ENCODE measurements around the gene JCAD. TPM values are rescaled to one million over a fixed set of nuclear protein-coding genes. Genes with fewer than 3 reads are reported as not detected.
A peak's percentile ranks its signal among the peaks of the same experiment; 100 is the strongest.

JCAD gene
- total and polyA plus RNA-seq, 9 of the 15 experiments (the other 6 are each of a cell fraction or from before 2014, with no cell fraction given): not detected

GRCh38 chr10:30070001-30070685 is 10.8 kb upstream of the JCAD start (continued):
- TF ChIP-seq MBD1 (CRISPR knock-in tag; IDR thresholded peaks at IDR 0.05): no peak
- TF ChIP-seq SMAD1 (IDR thresholded peaks at IDR 0.05; ENCODE audit: low read depth, low read length, partially characterized antibody): no peak
- TF ChIP-seq MCM3 (IDR thresholded peaks at IDR 0.05): no peak
- no peak for TF ChIP-seq ZBTB34 (CRISPR knock-in tag; IDR thresholded peaks at IDR 0.05)
- TF ChIP-seq, protein P1, sequence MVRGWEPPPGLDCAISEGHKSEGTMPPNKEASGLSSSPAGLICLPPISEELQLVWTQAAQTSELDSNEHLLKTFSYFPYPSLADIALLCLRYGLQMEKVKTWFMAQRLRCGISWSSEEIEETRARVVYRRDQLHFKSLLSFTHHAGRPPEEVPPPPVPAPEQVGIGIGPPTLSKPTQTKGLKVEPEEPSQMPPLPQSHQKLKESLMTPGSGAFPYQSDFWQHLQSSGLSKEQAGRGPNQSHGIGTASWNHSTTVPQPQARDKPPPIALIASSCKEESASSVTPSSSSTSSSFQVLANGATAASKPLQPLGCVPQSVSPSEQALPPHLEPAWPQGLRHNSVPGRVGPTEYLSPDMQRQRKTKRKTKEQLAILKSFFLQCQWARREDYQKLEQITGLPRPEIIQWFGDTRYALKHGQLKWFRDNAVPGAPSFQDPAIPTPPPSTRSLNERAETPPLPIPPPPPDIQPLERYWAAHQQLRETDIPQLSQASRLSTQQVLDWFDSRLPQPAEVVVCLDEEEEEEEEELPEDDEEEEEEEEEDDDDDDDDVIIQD (CRISPR knock-in tag; IDR thresholded peaks at IDR 0.05): no peak
- no peak for TF ChIP-seq ZBTB1 (CRISPR knock-in tag; IDR thresholded peaks at IDR 0.05; ENCODE audit: borderline replicate concordance, low read depth)
- TF ChIP-seq RB1 (IDR thresholded peaks at IDR 0.05; ENCODE audit: low read depth): no peak
- TF ChIP-seq ZNF778 (CRISPR knock-in tag; IDR thresholded peaks at IDR 0.05): no peak
- TF ChIP-seq ZC3H8 (IDR thresholded peaks at IDR 0.05): no peak
- TF ChIP-seq CBFA2T2 (conservative IDR thresholded peaks at IDR 0.05): peak; percentile 73
- no peak for TF ChIP-seq THRA (IDR thresholded peaks at IDR 0.05)
- no peak for TF ChIP-seq ZNF717 (CRISPR knock-in tag; IDR thresholded peaks at IDR 0.05)
- TF ChIP-seq JUND (IDR thresholded peaks at IDR 0.05; ENCODE audit: borderline replicate concordance, low read depth, low read length): peak; percentile 41; the same call in 1 of the 2 replicates
- peak; percentile 49; the same call in 1 of the 3 replicates for TF ChIP-seq JUND (tag; IDR thresholded peaks at IDR 0.05; ENCODE audit: borderline replicate concordance, low read depth, low read length)
- TF ChIP-seq HNRNPK (IDR thresholded peaks at IDR 0.05; ENCODE audit: low read depth, low read length, poor library complexity, severe bottlenecking): no peak
- no peak for TF ChIP-seq GATAD2B (IDR thresholded peaks at IDR 0.05; ENCODE audit: borderline replicate concordance)
- TF ChIP-seq MTF1 (CRISPR knock-in tag; IDR thresholded peaks at IDR 0.05; ENCODE audit: borderline replicate concordance): no peak
- TF ChIP-seq PHF20 (IDR thresholded peaks at IDR 0.05; ENCODE audit: partially characterized antibody): no peak
- TF ChIP-seq ZNF324 (CRISPR knock-in tag; IDR thresholded peaks at IDR 0.05): no peak
- no peak for TF ChIP-seq HNRNPLL (IDR thresholded peaks at IDR 0.05; ENCODE audit: low read depth, low read length, poor library complexity, severe bottlenecking)
- peak; percentile 66; the same call in 1 of the 2 replicates for TF ChIP-seq STAT5A (IDR thresholded peaks at IDR 0.05; ENCODE audit: borderline replicate concordance, low read length)
- no peak for TF ChIP-seq NELFE (IDR thresholded peaks at IDR 0.05; ENCODE audit: insufficient read depth, insufficient read length)
- TF ChIP-seq CEBPG (CRISPR knock-in tag; IDR thresholded peaks at IDR 0.05): 0 out of 2 replicates have a peak, but pooled peaks have one; percentile 30
- TF ChIP-seq CEBPG (tag; conservative IDR thresholded peaks at IDR 0.05 in 1 of 2, IDR thresholded peaks at IDR 0.05 in 1 of 2): peak; percentile 42 to 58

All from K562 (cell line).